DND-41 (cell line): ENCODE data around the gene NACC2.

Experiments
- EZH2 ChIP-seq: IDR thresholded peaks from 3 replicates; pipeline ENCODE4 v1.6.1; 2012; ENCODE audit warnings: borderline replicate concordance, low read depth, mild to moderate bottlenecking, moderate library complexity, low read length, inconsistent platforms; ENCODE audit not compliant: severe bottlenecking
- TF ChIP-seq, protein P1 (sequence below): IDR thresholded peaks from 2 replicates; pipeline ENCODE4 v1.5.1; 2012; ENCODE audit warnings: borderline replicate concordance, low read length, moderate library complexity, mild to moderate bottlenecking; ENCODE audit not compliant: poor library complexity, severe bottlenecking; ENCODE audit errors: extremely low read depth

DNA sequence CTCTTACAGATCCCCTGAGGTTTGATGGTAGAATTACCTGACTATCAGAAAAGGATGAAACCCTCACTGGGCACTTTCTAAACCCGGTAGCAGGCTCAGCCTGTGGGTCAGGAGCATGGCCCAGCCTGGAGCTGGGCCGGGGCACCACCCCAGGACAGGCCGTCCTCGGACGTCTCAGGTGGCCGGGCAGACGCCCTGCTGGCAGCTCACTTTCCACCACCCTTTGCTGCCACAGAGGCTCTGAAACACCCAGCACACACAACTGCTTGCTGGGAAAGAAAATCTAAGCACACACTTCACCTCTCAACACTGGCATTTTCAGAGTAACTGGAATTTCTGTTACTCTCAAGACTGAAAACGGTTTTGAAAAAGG, 138.3 kb downstream of the NACC2 start:
- TF ChIP-seq, protein P1, sequence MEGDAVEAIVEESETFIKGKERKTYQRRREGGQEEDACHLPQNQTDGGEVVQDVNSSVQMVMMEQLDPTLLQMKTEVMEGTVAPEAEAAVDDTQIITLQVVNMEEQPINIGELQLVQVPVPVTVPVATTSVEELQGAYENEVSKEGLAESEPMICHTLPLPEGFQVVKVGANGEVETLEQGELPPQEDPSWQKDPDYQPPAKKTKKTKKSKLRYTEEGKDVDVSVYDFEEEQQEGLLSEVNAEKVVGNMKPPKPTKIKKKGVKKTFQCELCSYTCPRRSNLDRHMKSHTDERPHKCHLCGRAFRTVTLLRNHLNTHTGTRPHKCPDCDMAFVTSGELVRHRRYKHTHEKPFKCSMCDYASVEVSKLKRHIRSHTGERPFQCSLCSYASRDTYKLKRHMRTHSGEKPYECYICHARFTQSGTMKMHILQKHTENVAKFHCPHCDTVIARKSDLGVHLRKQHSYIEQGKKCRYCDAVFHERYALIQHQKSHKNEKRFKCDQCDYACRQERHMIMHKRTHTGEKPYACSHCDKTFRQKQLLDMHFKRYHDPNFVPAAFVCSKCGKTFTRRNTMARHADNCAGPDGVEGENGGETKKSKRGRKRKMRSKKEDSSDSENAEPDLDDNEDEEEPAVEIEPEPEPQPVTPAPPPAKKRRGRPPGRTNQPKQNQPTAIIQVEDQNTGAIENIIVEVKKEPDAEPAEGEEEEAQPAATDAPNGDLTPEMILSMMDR = no peak
- TF ChIP-seq EZH2 = no peak
